GM12892 (cell line): ENCODE results near the gene FKBP9.

Experiments
- POLR2A ChIP-seq: IDR thresholded peaks from 2 replicates; pipeline ENCODE4 v1.6.1; 2011; ENCODE audit warnings: low read depth, low read length, control low read depth
- TAF1 ChIP-seq: IDR thresholded peaks from 2 replicates; pipeline ENCODE4 v1.6.1; 2011; ENCODE audit warnings: low read depth, mild to moderate bottlenecking, control low read depth, low read length, borderline replicate concordance

- no peak for TF ChIP-seq POLR2A
- TF ChIP-seq TAF1: no peak
These were observed 15.4 kb upstream of the FKBP9 start for GRCh38 chr7:32941681-32942414.
